Heart left ventricle (tissue), 16 donors: Measurements from ENCODE around the gene ATF4. TPM values are rescaled to one million over a fixed set of nuclear protein-coding genes. Genes with fewer than 3 reads are reported as not detected.

ENCODE experiments used
- ATAC-seq, 4 donors: fragments of 200-7000 bp; cut with Tn5 transposase; one replicate each; pipeline ENCODE4 v1.9.1; 2020 to 2022; ENCODE audit warnings: moderate library complexity in 4 of 4, mild to moderate bottlenecking in 3 of 4, moderate number of reproducible peaks in 1 of 4
- DNase-seq, 5 donors: peaks; one replicate each; pipeline ENCODE4 v3.0.0-alpha.2; 2020
- H3K27ac ChIP-seq, 12 donors: fragments of 200-600 bp; sonication (generic) in 4 of 12; one replicate each; pipeline versions ENCODE4 v1.5.0 to v1.8.0; 2016 to 2022; ENCODE audit warnings: mild to moderate bottlenecking in 2 of 12
- H3K27me3 ChIP-seq, 9 donors: fragments of 200-600 bp; sonication (generic) in 2 of 9; one replicate each; pipeline versions ENCODE4 v1.5.1 to v1.8.0; 2016 to 2022; ENCODE audit warnings: mild to moderate bottlenecking in 3 of 9
- H3K36me3 ChIP-seq, 9 donors: fragments of 200-600 bp; sonication (generic) in 2 of 9; one replicate each; pipeline versions ENCODE4 v1.5.0 to v1.8.0; 2018 to 2022; ENCODE audit warnings: mild to moderate bottlenecking in 2 of 9
- H3K4me1 ChIP-seq, 12 donors: fragments of 200-600 bp; sonication (generic) in 4 of 12; one replicate each; pipeline versions ENCODE4 v1.5.0 to v1.8.0; 2016 to 2022; ENCODE audit warnings: mild to moderate bottlenecking in 3 of 12
- H3K4me3 ChIP-seq, 12 donors: fragments of 200-600 bp; sonication (generic) in 4 of 12; one replicate each; pipeline versions ENCODE4 v1.5.0 to v1.8.0; 2017 to 2022; ENCODE audit warnings: mild to moderate bottlenecking in 9 of 12, moderate library complexity in 4 of 12
- H3K9me3 ChIP-seq, 12 donors: fragments of 200-600 bp; sonication (generic) in 4 of 12; one replicate each; pipeline versions ENCODE4 v1.5.0 to v1.8.0; 2016 to 2022; ENCODE audit warnings: mild to moderate bottlenecking in 1 of 12
- POLR2A ChIP-seq, 2 donors: fragments of 450-650 bp; IDR thresholded peaks; one replicate each; pipeline ENCODE4 v1.6.1; 2017; ENCODE audit warnings: antibody characterized with exemption in 2 of 2, mild to moderate bottlenecking in 2 of 2, moderate library complexity in 2 of 2
- WGBS, 4 donors: extraction: QIAGEN DNeasy Blood & Tissue Kit in 2 of 4; methylation state at CpG; one replicate each; pipeline versions ENCODE4 v1.1.5 to v1.1.7; 2013 to 2018; 5-methylcytosine and 5-hydroxymethylcytosine counted together
- intact Hi-C, 10 donors: fragments of 100-400 bp; cut with DNase I; formaldehyde crosslinking; loops; one replicate each; pipeline versions ENCODE4 v1.11.1 to v1.14.2; 2022
- long read RNA-seq, 3 donors: library from polyadenylated mRNA; unstranded; transcript quantifications; one replicate each; pipeline ENCODE4 v2.0.0, GENCODE V29; 2020 to 2021
- polyA plus RNA-seq, 2 donors: library from polyadenylated mRNA; stranded (reverse); fragments of 200-250 nt; gene quantifications; one replicate each; pipeline ENCODE4 v1.2.3, GENCODE V29; 2013
- total RNA-seq, 9 donors: library from RNA; depleted of rRNA in 2 of 9; stranded (reverse); fragments of >200 nt in 2 of 9; fragmentation: NEBNext Ultra II Directional in 3 of 9; extraction: Animal tissue kit (Norgen Biotek cat#: 25700) in 3 of 9; gene quantifications; one replicate each; pipeline versions ENCODE4 v1.1.0 to v1.2.4, GENCODE V29; 2016 to 2023
- TF ChIP-seq, protein P1 (sequence below), 12 donors: fragments of 200-600 bp; sonication (generic) in 4 of 12; IDR thresholded peaks; one replicate each; pipeline versions ENCODE4 v1.5.0 to v1.8.0; 2018 to 2022; ENCODE audit warnings: antibody characterized with exemption in 12 of 12, mild to moderate bottlenecking in 5 of 12
- donor health status: ischemic (EF 13 %, LVEDD 7.1; RV severe dilation, severe dysfunction).
- donor health status: healthy with polysubstance abuse.
- donor health status: DM: no; HTN: yes; CAD: no.
- donor health status: DM: no; HTN: no; CAD: no.
- donor health status: ischemic (EF 25% LVEDD 6.9; RV normal size, moderate dysfunction).
- donor health status: ischemic (EF 25% LVEDD 5.7; RV mildly dilated, moderate dysfunction).
- donor health status: healthy.
- donor health status: DM: yes; HTN: yes; CAD: no.
- donor health status: ischemic (EF 35%, LVEDD 5.7; RV mildly dilated, moderate dysfunction).
- donor health status: nonischemic (EF 11% LVEDD 7.7; RV severe dilation, severe dysfunction).
- donor health status: DM: yes; HTN: yes; CAD: no.
- donor health status: PGD.
- donor health status: ischemic (EF 29% LVEDD 5.4; RV normal size, mild dysfunction).
- donor health status: nonischemic (EF 23%, LVEDD 6.1; RV moderate dilation, normal function).

ATF4 gene, protein sequence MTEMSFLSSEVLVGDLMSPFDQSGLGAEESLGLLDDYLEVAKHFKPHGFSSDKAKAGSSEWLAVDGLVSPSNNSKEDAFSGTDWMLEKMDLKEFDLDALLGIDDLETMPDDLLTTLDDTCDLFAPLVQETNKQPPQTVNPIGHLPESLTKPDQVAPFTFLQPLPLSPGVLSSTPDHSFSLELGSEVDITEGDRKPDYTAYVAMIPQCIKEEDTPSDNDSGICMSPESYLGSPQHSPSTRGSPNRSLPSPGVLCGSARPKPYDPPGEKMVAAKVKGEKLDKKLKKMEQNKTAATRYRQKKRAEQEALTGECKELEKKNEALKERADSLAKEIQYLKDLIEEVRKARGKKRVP
- total RNA-seq (100 to 1,000 TPM; 117 to 322 (median 168) TPM), polyA plus RNA-seq (100 to 1,000 TPM; 378 to 458 TPM)
- long read RNA-seq, donor 1, transcript ATF4-202 (3 exons, 1,419 nt) = major isoform, 36 of 101 reads
- long read RNA-seq, donor 1, transcript ATF4-201 (2 exons, 2,019 nt) = minor isoform, 11 of 101 reads
- long read RNA-seq, donor 1, partial matches to known transcripts = 52 of 101 reads
- long read RNA-seq, donor 1, other reads (novel, unspliced or antisense) = 2 of 101 reads
- long read RNA-seq, donor 2, transcript ATF4-201 (2 exons, 2,019 nt) = minor isoform, 12 of 224 reads
- long read RNA-seq, donor 2, transcript ATF4-202 (3 exons, 1,419 nt) = major isoform, 179 of 224 reads
- long read RNA-seq, donor 2, partial matches to known transcripts = 27 of 224 reads
- long read RNA-seq, donor 2, other reads (novel, unspliced or antisense) = 6 of 224 reads
- long read RNA-seq, donor 3, transcript ATF4-202 (3 exons, 1,419 nt) = major isoform, 31 of 90 reads
- long read RNA-seq, donor 3, transcript ATF4-201 (2 exons, 2,019 nt) = minor isoform, 9 of 90 reads
- long read RNA-seq, donor 3, partial matches to known transcripts = 50 of 90 reads
- long read RNA-seq, donor 3, other reads (novel, unspliced or antisense) = 0 of 90 reads

DNA sequence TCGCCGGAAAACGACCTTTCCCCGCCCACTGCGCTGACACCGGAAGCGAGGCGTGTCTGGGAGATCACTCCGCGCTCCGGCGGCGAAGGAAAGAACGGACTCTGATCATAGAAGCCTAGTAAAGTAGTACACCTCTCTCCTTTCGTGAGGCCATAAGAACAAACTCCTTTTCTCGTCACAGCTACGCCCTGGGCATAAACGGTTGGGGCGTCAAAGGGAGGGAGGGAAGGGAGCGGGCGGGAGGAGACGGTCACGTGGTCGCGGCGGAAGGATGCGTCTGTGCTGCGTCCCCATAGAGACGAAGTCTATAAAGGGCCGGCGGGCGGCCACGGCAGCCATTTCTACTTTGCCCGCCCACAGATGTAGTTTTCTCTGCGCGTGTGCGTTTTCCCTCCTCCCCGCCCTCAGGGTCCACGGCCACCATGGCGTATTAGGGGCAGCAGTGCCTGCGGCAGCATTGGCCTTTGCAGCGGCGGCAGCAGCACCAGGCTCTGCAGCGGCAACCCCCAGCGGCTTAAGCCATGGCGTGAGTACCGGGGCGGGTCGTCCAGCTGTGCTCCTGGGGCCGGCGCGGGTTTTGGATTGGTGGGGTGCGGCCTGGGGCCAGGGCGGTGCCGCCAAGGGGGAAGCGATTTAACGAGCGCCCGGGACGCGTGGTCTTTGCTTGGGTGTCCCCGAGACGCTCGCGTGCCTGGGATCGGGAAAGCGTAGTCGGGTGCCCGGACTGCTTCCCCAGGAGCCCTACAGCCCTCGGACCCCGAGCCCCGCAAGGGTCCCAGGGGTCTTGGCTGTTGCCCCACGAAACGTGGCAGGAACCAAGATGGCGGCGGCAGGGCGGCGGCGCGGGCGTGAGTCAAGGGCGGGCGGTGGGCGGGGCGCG is at the start of gene ATF4:
TSS of gene ATF4 (plus strand) at position 337 of the 880 bp plus-strand sequence. CDS start 884 bp downstream, outside the sequence.
- peak within 1 kb of the TSS; percentile 97 to 100 (median 100) for H3K27ac ChIP-seq
- no peaks in the 10 kb centered on the region for H3K9me3 ChIP-seq
- peak; percentile 83 to 97 for TF ChIP-seq POLR2A (IDR thresholded peaks at IDR 0.05)
- TF ChIP-seq, protein P1, sequence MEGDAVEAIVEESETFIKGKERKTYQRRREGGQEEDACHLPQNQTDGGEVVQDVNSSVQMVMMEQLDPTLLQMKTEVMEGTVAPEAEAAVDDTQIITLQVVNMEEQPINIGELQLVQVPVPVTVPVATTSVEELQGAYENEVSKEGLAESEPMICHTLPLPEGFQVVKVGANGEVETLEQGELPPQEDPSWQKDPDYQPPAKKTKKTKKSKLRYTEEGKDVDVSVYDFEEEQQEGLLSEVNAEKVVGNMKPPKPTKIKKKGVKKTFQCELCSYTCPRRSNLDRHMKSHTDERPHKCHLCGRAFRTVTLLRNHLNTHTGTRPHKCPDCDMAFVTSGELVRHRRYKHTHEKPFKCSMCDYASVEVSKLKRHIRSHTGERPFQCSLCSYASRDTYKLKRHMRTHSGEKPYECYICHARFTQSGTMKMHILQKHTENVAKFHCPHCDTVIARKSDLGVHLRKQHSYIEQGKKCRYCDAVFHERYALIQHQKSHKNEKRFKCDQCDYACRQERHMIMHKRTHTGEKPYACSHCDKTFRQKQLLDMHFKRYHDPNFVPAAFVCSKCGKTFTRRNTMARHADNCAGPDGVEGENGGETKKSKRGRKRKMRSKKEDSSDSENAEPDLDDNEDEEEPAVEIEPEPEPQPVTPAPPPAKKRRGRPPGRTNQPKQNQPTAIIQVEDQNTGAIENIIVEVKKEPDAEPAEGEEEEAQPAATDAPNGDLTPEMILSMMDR (IDR thresholded peaks at IDR 0.05) = no peak
- 0% methylated on average over 52 to 86 of the region's 86 CpGs for WGBS, 4 donors
- DNase-seq = peak; percentile 93 to 96 (median 95)
- peak; percentile 32 to 66 (median 58) for ATAC-seq
- intact Hi-C loops = loop anchor here in 9 of 10 donors (1.0 to 10.0 kb wide), 15 partner anchors 18 to 813 kb away; partner anchors contain the start of genes RPL3 (in 4 of the 9), SYNGR1 (in 4 of the 9), MIEF1 (in 3 of the 9) and CBX7 (in 1 of the 9)
- peaks cover 9 to 70% (median 53%) of the 10 kb centered on the region in 9 donors for H3K36me3 ChIP-seq
- peak within 1 kb of the TSS; percentile 71 to 100 (median 96) for H3K4me3 ChIP-seq
- H3K27me3 ChIP-seq = no peaks in the 10 kb centered on the region
- peaks cover 0 to 57% (median 51%) of the 10 kb centered on the region in 12 donors for H3K4me1 ChIP-seq

DNA sequence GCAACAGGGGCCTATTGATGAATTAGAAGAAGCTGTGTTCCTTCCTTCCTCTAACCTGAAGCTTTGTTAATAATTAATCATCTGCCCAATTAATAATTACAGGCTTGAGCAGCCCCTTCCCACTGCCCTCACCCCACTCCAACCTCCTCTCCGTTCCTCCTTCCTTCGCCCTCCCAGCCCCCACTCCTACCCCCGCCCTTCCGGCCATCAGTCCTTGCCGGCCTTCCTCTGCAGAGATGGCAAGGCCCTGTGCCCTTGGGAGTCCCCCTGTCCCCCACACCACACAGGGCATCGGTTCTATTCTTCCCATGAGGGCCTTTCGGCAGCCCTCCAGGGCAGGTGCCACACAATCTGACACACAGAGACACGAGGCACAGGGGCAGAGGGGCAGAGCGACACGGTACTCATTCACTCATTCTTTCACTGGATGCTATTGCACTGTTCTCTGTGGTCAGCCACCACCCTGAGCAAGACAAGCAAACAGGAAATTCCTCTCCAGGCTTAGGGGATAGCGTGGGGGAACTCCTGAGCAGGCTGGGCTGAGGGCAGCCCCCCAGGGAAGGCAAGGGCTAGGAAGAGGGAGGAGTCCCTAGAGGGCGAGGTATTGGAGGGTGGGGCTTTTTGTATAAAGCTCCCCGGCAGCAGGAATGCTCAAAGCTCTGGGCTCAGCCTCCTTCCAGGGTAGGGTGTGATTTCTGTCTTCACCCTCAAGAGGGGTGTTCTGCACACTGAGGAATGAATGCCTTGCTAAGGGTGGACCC is 48.8 kb upstream of the ATF4 start:
- Histone ChIP-seq H3K4me3 (peak overlapping the region in 1 of 12 donors; percentile 3), H3K9me3 (no peaks in the 10 kb centered on the region), H3K27ac (peak overlapping the region; percentile 53 to 86 (median 76)), H3K4me1 (peaks cover 15 to 85% (median 41%) of the 10 kb centered on the region in 12 donors), H3K27me3 (no peaks in the 10 kb centered on the region), H3K36me3 (no peaks in the 10 kb centered on the region)
- ATAC-seq (peak in 3 of 4 donors; percentile 48 to 68 (median 60)), DNase-seq (peak in 4 of 5 donors; percentile 44 to 74 (median 66))
- intact Hi-C loops = no loop called here
- WGBS, 4 donors = 37 to 46% (median 43%) methylated on average over 11 to 13 of the region's 13 CpGs
- no peak for TF ChIP-seq POLR2A (IDR thresholded peaks at IDR 0.05)
- TF ChIP-seq, protein P1 (IDR thresholded peaks at IDR 0.05) = no peak
